ENCODE data around the gene FAM78B.

FAM78B gene

GRCh38 chr1:166141969-166142368, 24.8 kb downstream of the FAM78B start:
- Histone ChIP-seq H3K9me3 (ENCODE audit: control insufficient read depth, low read length) (no peaks in the 10 kb centered on the region), H3K27me3 (replicated peaks; ENCODE audit: control insufficient read depth, insufficient read depth, low read length, poor library complexity, severe bottlenecking) (no peaks in the 10 kb centered on the region), H3K4me1 (ENCODE audit: control insufficient read depth, insufficient read depth, low read length, poor library complexity, severe bottlenecking) (no peaks in the 10 kb centered on the region), H3K36me3 (ENCODE audit: control insufficient read depth, insufficient read depth, low read length) (no peaks in the 10 kb centered on the region), H3K4me3 (ENCODE audit: insufficient read depth, low read depth, low read length, poor library complexity, severe bottlenecking) (no peak overlapping the region), H3K27ac (ENCODE audit: insufficient read depth, low read length, poor library complexity, severe bottlenecking) (no peak overlapping the region)
- DNase-seq, result no peak

- H3K36me3 ChIP-seq (ENCODE audit: control insufficient read depth, insufficient read depth, low read length), result no peaks in the 10 kb centered on the region
- no peaks in the 10 kb centered on the region for H3K4me1 ChIP-seq (ENCODE audit: control insufficient read depth, insufficient read depth, low read length, poor library complexity, severe bottlenecking)
- no peak for DNase-seq
- no peak overlapping the region for H3K4me3 ChIP-seq (ENCODE audit: insufficient read depth, low read depth, low read length, poor library complexity, severe bottlenecking)
- no peaks in the 10 kb centered on the region for H3K9me3 ChIP-seq (ENCODE audit: control insufficient read depth, low read length)
- H3K27me3 ChIP-seq (replicated peaks; ENCODE audit: control insufficient read depth, insufficient read depth, low read length, poor library complexity, severe bottlenecking), result no peaks in the 10 kb centered on the region
- H3K27ac ChIP-seq (ENCODE audit: insufficient read depth, low read length, poor library complexity, severe bottlenecking), result no peak overlapping the region
These were observed 26.6 kb downstream of the FAM78B start for GRCh38 chr1:166140251-166140650.

- no peaks in the 10 kb centered on the region for H3K27me3 ChIP-seq (replicated peaks; ENCODE audit: control insufficient read depth, insufficient read depth, low read length, poor library complexity, severe bottlenecking)
- no peaks in the 10 kb centered on the region for H3K9me3 ChIP-seq (ENCODE audit: control insufficient read depth, low read length)
- DNase-seq, result no peak
- H3K4me1 ChIP-seq (ENCODE audit: control insufficient read depth, insufficient read depth, low read length, poor library complexity, severe bottlenecking), result no peaks in the 10 kb centered on the region
- H3K27ac ChIP-seq (ENCODE audit: insufficient read depth, low read length, poor library complexity, severe bottlenecking), result no peak overlapping the region
- H3K36me3 ChIP-seq (ENCODE audit: control insufficient read depth, insufficient read depth, low read length), result no peaks in the 10 kb centered on the region
- no peak overlapping the region for H3K4me3 ChIP-seq (ENCODE audit: insufficient read depth, low read depth, low read length, poor library complexity, severe bottlenecking)
These were observed 27.1 kb downstream of the FAM78B start for GRCh38 chr1:166139735-166140134.

- no peaks in the 10 kb centered on the region for H3K36me3 ChIP-seq (ENCODE audit: control insufficient read depth, insufficient read depth, low read length)
- no peaks in the 10 kb centered on the region for H3K9me3 ChIP-seq (ENCODE audit: control insufficient read depth, low read length)
- no peak overlapping the region for H3K4me3 ChIP-seq (ENCODE audit: insufficient read depth, low read depth, low read length, poor library complexity, severe bottlenecking)
- H3K27me3 ChIP-seq (replicated peaks; ENCODE audit: control insufficient read depth, insufficient read depth, low read length, poor library complexity, severe bottlenecking), result no peaks in the 10 kb centered on the region
- DNase-seq, result no peak
- H3K4me1 ChIP-seq (ENCODE audit: control insufficient read depth, insufficient read depth, low read length, poor library complexity, severe bottlenecking), result no peaks in the 10 kb centered on the region
- H3K27ac ChIP-seq (ENCODE audit: insufficient read depth, low read length, poor library complexity, severe bottlenecking), result no peak overlapping the region
These were observed 30.0 kb downstream of the FAM78B start for GRCh38 chr1:166136699-166137401.

- Histone ChIP-seq H3K9me3 (ENCODE audit: control insufficient read depth, low read length) (no peaks in the 10 kb centered on the region), H3K4me1 (ENCODE audit: control insufficient read depth, insufficient read depth, low read length, poor library complexity, severe bottlenecking) (no peaks in the 10 kb centered on the region), H3K4me3 (ENCODE audit: insufficient read depth, low read depth, low read length, poor library complexity, severe bottlenecking) (no peak overlapping the region), H3K36me3 (ENCODE audit: control insufficient read depth, insufficient read depth, low read length) (no peaks in the 10 kb centered on the region), H3K27me3 (replicated peaks; ENCODE audit: control insufficient read depth, insufficient read depth, low read length, poor library complexity, severe bottlenecking) (no peaks in the 10 kb centered on the region), H3K27ac (ENCODE audit: insufficient read depth, low read length, poor library complexity, severe bottlenecking) (no peak overlapping the region)
- DNase-seq, result no peak
These were observed 30.6 kb downstream of the FAM78B start for GRCh38 chr1:166136222-166136621.

GRCh38 chr1:166133857-166134256, 32.9 kb downstream of the FAM78B start:
- no peaks in the 10 kb centered on the region for H3K36me3 ChIP-seq (ENCODE audit: control insufficient read depth, insufficient read depth, low read length)
- no peaks in the 10 kb centered on the region for H3K4me1 ChIP-seq (ENCODE audit: control insufficient read depth, insufficient read depth, low read length, poor library complexity, severe bottlenecking)
- H3K4me3 ChIP-seq (ENCODE audit: insufficient read depth, low read depth, low read length, poor library complexity, severe bottlenecking), result no peak overlapping the region
- H3K27me3 ChIP-seq (replicated peaks; ENCODE audit: control insufficient read depth, insufficient read depth, low read length, poor library complexity, severe bottlenecking), result no peaks in the 10 kb centered on the region
- no peak for DNase-seq
- H3K9me3 ChIP-seq (ENCODE audit: control insufficient read depth, low read length), result no peaks in the 10 kb centered on the region
- no peak overlapping the region for H3K27ac ChIP-seq (ENCODE audit: insufficient read depth, low read length, poor library complexity, severe bottlenecking)

GRCh38 chr1:166133276-166133841, 33.4 kb downstream of the FAM78B start:
- Histone ChIP-seq H3K36me3 (ENCODE audit: control insufficient read depth, insufficient read depth, low read length) (no peaks in the 10 kb centered on the region), H3K4me1 (ENCODE audit: control insufficient read depth, insufficient read depth, low read length, poor library complexity, severe bottlenecking) (no peaks in the 10 kb centered on the region), H3K27me3 (replicated peaks; ENCODE audit: control insufficient read depth, insufficient read depth, low read length, poor library complexity, severe bottlenecking) (no peaks in the 10 kb centered on the region), H3K27ac (ENCODE audit: insufficient read depth, low read length, poor library complexity, severe bottlenecking) (no peak overlapping the region), H3K9me3 (ENCODE audit: control insufficient read depth, low read length) (no peaks in the 10 kb centered on the region), H3K4me3 (ENCODE audit: insufficient read depth, low read depth, low read length, poor library complexity, severe bottlenecking) (no peak overlapping the region)
- DNase-seq, result no peak

GRCh38 chr1:166132496-166132895, 34.3 kb downstream of the FAM78B start:
- Histone ChIP-seq H3K9me3 (ENCODE audit: control insufficient read depth, low read length) (no peaks in the 10 kb centered on the region), H3K27ac (ENCODE audit: insufficient read depth, low read length, poor library complexity, severe bottlenecking) (no peak overlapping the region), H3K4me3 (ENCODE audit: insufficient read depth, low read depth, low read length, poor library complexity, severe bottlenecking) (no peak overlapping the region), H3K4me1 (ENCODE audit: control insufficient read depth, insufficient read depth, low read length, poor library complexity, severe bottlenecking) (no peaks in the 10 kb centered on the region), H3K27me3 (replicated peaks; ENCODE audit: control insufficient read depth, insufficient read depth, low read length, poor library complexity, severe bottlenecking) (no peaks in the 10 kb centered on the region), H3K36me3 (ENCODE audit: control insufficient read depth, insufficient read depth, low read length) (no peaks in the 10 kb centered on the region)
- DNase-seq, result no peak

GRCh38 chr1:166129006-166129405, 37.8 kb downstream of the FAM78B start:
- Histone ChIP-seq H3K27me3 (replicated peaks; ENCODE audit: control insufficient read depth, insufficient read depth, low read length, poor library complexity, severe bottlenecking) (no peaks in the 10 kb centered on the region), H3K4me3 (ENCODE audit: insufficient read depth, low read depth, low read length, poor library complexity, severe bottlenecking) (no peak overlapping the region), H3K36me3 (ENCODE audit: control insufficient read depth, insufficient read depth, low read length) (no peaks in the 10 kb centered on the region), H3K9me3 (ENCODE audit: control insufficient read depth, low read length) (no peaks in the 10 kb centered on the region), H3K27ac (ENCODE audit: insufficient read depth, low read length, poor library complexity, severe bottlenecking) (no peak overlapping the region), H3K4me1 (ENCODE audit: control insufficient read depth, insufficient read depth, low read length, poor library complexity, severe bottlenecking) (no peaks in the 10 kb centered on the region)
- DNase-seq, result no peak

GRCh38 chr1:166128195-166128594, 38.6 kb downstream of the FAM78B start:
- no peak for DNase-seq
- Histone ChIP-seq H3K4me3 (ENCODE audit: insufficient read depth, low read depth, low read length, poor library complexity, severe bottlenecking) (no peak overlapping the region), H3K9me3 (ENCODE audit: control insufficient read depth, low read length) (no peaks in the 10 kb centered on the region), H3K4me1 (ENCODE audit: control insufficient read depth, insufficient read depth, low read length, poor library complexity, severe bottlenecking) (no peaks in the 10 kb centered on the region), H3K27me3 (replicated peaks; ENCODE audit: control insufficient read depth, insufficient read depth, low read length, poor library complexity, severe bottlenecking) (no peaks in the 10 kb centered on the region), H3K27ac (ENCODE audit: insufficient read depth, low read length, poor library complexity, severe bottlenecking) (no peak overlapping the region), H3K36me3 (ENCODE audit: control insufficient read depth, insufficient read depth, low read length) (no peaks in the 10 kb centered on the region)
